Parathyroid adenoma (tissue), 2 donors: ENCODE data around the gene GRIK3.

Experiments
- H2AFZ ChIP-seq: fragments of 300-600 bp; sonication (generic); one replicate; pipeline ENCODE4 v1.7.0; 2017; ENCODE audit warnings: antibody characterized with exemption, mild to moderate bottlenecking
- H3K27ac ChIP-seq: fragments of 300-600 bp; sonication (generic); one replicate; pipeline ENCODE4 v1.7.0; 2017
- H3K27me3 ChIP-seq: fragments of 300-600 bp; sonication (generic); one replicate; pipeline ENCODE4 v1.7.0; 2017; ENCODE audit warnings: low read length; ENCODE audit not compliant: control insufficient read depth, insufficient read depth
- H3K36me3 ChIP-seq: fragments of 300-600 bp; sonication (generic); one replicate; pipeline ENCODE4 v1.7.0; 2017; ENCODE audit warnings: low read length; ENCODE audit not compliant: control insufficient read depth, insufficient read depth
- H3K4me1 ChIP-seq: fragments of 300-600 bp; sonication (generic); one replicate; pipeline ENCODE4 v1.7.0; 2017; ENCODE audit warnings: control low read depth
- H3K4me2 ChIP-seq: fragments of 300-600 bp; sonication (generic); one replicate; pipeline ENCODE4 v1.7.0; 2017; ENCODE audit warnings: low read length
- H3K4me3 ChIP-seq: fragments of 300-600 bp; sonication (generic); one replicate; pipeline ENCODE4 v1.7.0; 2017; ENCODE audit warnings: low read depth, low read length
- H3K79me2 ChIP-seq: fragments of 300-600 bp; sonication (generic); one replicate; pipeline ENCODE4 v1.7.0; 2017; ENCODE audit warnings: control low read depth
- H3K9ac ChIP-seq: fragments of 300-600 bp; sonication (generic); one replicate; pipeline ENCODE4 v1.7.0; 2017; ENCODE audit warnings: mild to moderate bottlenecking
- H3K9me3 ChIP-seq: fragments of 300-600 bp; sonication (generic); one replicate; pipeline ENCODE4 v1.7.0; 2017; ENCODE audit warnings: low read length; ENCODE audit not compliant: control insufficient read depth
- TF ChIP-seq, protein P1 (sequence below): fragments of 300-600 bp; sonication (generic); IDR thresholded peaks from one replicate; pipeline ENCODE4 v1.7.0; 2017; ENCODE audit warnings: antibody characterized with exemption, mild to moderate bottlenecking
- donor health status: primary hyperparathyroidism.

Gene GRIK3

DNA sequence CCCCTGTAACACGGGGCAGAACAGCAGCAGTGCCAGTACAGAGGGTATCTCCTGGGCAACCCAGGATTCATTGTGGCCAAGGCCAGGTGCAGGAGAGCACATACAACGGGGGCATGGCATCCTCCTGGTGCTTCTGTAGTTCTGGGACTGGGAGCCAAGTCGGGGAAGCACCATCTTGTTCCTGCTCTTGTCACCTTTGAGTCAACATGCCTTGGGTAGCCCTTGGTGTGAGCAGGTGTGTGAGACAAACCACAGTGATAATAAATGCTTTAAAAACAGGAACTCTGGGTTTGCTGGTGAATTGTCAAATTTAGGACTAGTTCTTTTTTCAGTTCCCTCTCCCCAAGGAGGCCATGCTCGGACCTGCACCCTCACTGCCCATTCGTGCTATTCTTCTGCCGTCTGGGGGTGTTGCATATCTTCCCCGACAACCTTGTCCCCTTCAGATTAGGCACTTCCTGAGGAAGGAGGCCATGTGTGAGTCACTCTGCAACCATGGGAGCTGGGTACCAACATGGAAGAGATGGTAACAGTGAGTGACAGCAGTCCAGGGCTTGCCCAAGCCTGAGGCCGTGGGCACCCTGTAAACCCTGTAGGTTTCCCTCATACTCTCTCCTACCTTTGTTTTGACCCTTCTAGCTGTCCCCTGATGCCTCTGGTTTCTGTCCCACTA, 150.2 kb downstream of the GRIK3 start:
- Histone ChIP-seq H3K4me3 (no peak overlapping the region), H3K36me3 (no peaks in the 10 kb centered on the region), H3K4me2 (no peak overlapping the region), H2AFZ (no peak overlapping the region), H3K27ac (no peak overlapping the region), H3K9ac (no peak overlapping the region), H3K79me2 (no peaks in the 10 kb centered on the region), H3K9me3 (no peaks in the 10 kb centered on the region), H3K4me1 (no peaks in the 10 kb centered on the region), H3K27me3 (no peaks in the 10 kb centered on the region)
- TF ChIP-seq, protein P1, sequence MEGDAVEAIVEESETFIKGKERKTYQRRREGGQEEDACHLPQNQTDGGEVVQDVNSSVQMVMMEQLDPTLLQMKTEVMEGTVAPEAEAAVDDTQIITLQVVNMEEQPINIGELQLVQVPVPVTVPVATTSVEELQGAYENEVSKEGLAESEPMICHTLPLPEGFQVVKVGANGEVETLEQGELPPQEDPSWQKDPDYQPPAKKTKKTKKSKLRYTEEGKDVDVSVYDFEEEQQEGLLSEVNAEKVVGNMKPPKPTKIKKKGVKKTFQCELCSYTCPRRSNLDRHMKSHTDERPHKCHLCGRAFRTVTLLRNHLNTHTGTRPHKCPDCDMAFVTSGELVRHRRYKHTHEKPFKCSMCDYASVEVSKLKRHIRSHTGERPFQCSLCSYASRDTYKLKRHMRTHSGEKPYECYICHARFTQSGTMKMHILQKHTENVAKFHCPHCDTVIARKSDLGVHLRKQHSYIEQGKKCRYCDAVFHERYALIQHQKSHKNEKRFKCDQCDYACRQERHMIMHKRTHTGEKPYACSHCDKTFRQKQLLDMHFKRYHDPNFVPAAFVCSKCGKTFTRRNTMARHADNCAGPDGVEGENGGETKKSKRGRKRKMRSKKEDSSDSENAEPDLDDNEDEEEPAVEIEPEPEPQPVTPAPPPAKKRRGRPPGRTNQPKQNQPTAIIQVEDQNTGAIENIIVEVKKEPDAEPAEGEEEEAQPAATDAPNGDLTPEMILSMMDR: no peak

DNA sequence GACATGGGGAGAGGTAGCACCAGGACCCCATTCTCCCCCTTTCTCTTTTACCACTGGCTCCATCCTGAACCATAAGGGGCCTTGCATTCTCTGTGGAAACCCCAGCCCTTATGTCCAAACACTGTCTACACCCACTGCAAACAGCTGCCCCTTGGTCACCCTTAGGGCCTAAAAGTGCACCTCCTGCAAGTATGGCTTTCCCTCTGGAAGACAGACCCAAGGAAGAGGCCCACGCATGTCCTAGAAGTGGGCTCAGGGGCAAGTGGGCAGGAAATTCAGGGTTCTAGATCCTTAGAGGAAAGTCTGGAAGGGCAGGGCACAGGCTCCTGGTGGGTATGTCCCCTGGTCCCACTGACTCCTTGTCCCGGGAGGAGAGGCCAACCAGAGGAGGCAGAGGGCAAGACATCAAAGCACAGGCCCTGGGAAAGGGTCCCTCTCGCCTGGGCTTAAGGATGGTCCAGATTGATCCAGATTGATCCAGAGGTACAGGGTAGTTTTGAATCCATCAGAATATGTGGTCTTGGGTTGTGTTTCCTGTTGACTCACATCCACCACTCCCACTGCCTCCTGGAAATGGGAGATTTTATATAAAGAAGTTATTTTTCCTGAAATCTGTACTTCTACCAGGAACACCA, 150.9 kb downstream of the GRIK3 start:
- no peaks in the 10 kb centered on the region for H3K79me2 ChIP-seq
- H3K27me3 ChIP-seq: no peaks in the 10 kb centered on the region
- H3K9ac ChIP-seq: no peak overlapping the region
- H3K27ac ChIP-seq: no peak overlapping the region
- no peaks in the 10 kb centered on the region for H3K9me3 ChIP-seq
- no peak overlapping the region for H3K4me3 ChIP-seq
- TF ChIP-seq, protein P1: no peak
- H3K4me1 ChIP-seq: no peaks in the 10 kb centered on the region
- no peaks in the 10 kb centered on the region for H3K36me3 ChIP-seq
- H2AFZ ChIP-seq: no peak overlapping the region
- no peak overlapping the region for H3K4me2 ChIP-seq

DNA sequence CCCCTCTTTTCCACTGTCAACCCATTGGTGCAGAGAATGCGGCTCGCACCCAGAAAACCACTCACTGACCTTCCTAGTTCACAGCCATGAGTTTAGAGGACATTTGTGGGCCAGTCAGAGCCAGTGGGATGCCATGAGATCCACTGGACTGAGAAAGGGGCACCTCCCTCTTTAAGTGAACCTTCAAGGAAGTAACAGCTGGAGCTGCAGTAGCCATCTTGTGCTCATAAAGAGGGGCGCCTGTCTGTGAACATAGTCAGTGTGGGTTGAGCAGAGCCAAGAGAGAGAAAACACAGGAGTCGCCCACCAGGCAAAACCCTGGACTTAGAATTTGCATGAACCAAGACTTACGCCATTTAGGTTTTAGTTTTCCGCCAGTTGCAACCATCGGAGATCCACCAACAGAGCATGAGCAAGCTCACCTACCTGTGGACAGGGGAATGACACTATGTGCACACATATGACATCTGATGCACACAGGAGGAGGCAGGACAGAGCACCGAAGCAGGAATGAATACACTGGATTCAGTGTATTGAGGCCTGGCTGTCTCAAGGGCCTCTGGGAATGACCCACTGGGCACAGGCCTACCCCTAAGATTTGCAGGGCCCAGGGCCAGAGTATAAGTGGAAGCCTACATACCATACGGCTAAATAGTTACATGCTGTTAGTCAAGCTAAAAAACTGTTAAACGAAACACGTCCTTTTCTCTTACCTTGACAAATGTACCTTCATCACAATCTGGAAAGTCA, 151.6 kb downstream of the GRIK3 start:
- Histone ChIP-seq H3K27ac (no peak overlapping the region), H2AFZ (no peak overlapping the region), H3K4me2 (no peak overlapping the region), H3K36me3 (no peaks in the 10 kb centered on the region), H3K9ac (no peak overlapping the region), H3K4me3 (no peak overlapping the region), H3K27me3 (no peaks in the 10 kb centered on the region), H3K9me3 (no peaks in the 10 kb centered on the region), H3K4me1 (no peaks in the 10 kb centered on the region), H3K79me2 (no peaks in the 10 kb centered on the region)
- TF ChIP-seq, protein P1: no peak

DNA sequence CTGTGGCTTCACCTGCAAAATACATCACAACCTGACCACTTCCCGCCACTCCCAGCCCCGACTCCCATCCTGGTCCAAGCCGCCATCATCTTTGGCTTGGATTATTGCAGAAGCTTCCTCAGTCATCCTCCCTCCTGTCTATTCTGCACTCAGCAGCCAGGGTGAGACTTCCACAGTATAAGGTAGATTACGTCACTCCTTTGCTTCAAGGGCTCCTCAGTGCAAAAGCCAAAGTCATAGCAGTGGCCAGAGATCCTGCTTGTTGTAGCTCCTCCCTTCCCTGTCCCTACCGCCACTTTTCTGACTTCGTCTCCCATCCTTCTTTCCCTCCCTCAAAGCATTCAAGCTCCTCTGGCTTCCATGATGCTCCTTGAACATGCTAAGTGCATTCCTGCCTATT, 152.8 kb downstream of the GRIK3 start:
- no peak overlapping the region for H3K4me3 ChIP-seq
- H3K4me2 ChIP-seq: no peak overlapping the region
- H3K4me1 ChIP-seq: no peaks in the 10 kb centered on the region
- H3K9ac ChIP-seq: no peak overlapping the region
- no peaks in the 10 kb centered on the region for H3K27me3 ChIP-seq
- no peak overlapping the region for H2AFZ ChIP-seq
- H3K79me2 ChIP-seq: no peaks in the 10 kb centered on the region
- TF ChIP-seq, protein P1: no peak
- H3K9me3 ChIP-seq: no peaks in the 10 kb centered on the region
- no peaks in the 10 kb centered on the region for H3K36me3 ChIP-seq
- H3K27ac ChIP-seq: no peak overlapping the region
